ENCODE data around the gene PRR5L.

GRCh38 chr11:36300650-36301049, 4.6 kb downstream of the PRR5L start:
- TF ChIP-seq, protein P1, sequence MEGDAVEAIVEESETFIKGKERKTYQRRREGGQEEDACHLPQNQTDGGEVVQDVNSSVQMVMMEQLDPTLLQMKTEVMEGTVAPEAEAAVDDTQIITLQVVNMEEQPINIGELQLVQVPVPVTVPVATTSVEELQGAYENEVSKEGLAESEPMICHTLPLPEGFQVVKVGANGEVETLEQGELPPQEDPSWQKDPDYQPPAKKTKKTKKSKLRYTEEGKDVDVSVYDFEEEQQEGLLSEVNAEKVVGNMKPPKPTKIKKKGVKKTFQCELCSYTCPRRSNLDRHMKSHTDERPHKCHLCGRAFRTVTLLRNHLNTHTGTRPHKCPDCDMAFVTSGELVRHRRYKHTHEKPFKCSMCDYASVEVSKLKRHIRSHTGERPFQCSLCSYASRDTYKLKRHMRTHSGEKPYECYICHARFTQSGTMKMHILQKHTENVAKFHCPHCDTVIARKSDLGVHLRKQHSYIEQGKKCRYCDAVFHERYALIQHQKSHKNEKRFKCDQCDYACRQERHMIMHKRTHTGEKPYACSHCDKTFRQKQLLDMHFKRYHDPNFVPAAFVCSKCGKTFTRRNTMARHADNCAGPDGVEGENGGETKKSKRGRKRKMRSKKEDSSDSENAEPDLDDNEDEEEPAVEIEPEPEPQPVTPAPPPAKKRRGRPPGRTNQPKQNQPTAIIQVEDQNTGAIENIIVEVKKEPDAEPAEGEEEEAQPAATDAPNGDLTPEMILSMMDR (IDR thresholded peaks at IDR 0.05) = no peak
- TF ChIP-seq MXI1 (IDR thresholded peaks at IDR 0.05; ENCODE audit: low read depth, low read length) = no peak
- no peak for TF ChIP-seq POLR2AphosphoS5 (IDR thresholded peaks at IDR 0.05; ENCODE audit: low read depth, low read length)
- no peak for TF ChIP-seq EP300 (IDR thresholded peaks at IDR 0.05; ENCODE audit: borderline replicate concordance in 1 of 2, low read depth in 1 of 2, low read length in 1 of 2)
- TF ChIP-seq RAD21 (IDR thresholded peaks at IDR 0.05; ENCODE audit: low read length) = no peak
- no peak for TF ChIP-seq MAX (IDR thresholded peaks at IDR 0.05; ENCODE audit: low read depth)
- no peak for TF ChIP-seq CHD2 (IDR thresholded peaks at IDR 0.05; ENCODE audit: low read length, partially characterized antibody)
- TF ChIP-seq FOSL2 (IDR thresholded peaks at IDR 0.05; ENCODE audit: borderline replicate concordance, low read depth) = no peak
- no peak for TF ChIP-seq TEAD4 (IDR thresholded peaks at IDR 0.05; ENCODE audit: borderline replicate concordance, insufficient read depth)

Data from SK-N-SH (cell line).